WTC11 (cell line): ENCODE results near the gene TMEM14A. TPM values are rescaled to one million over a fixed set of nuclear protein-coding genes. Genes with fewer than 3 reads are reported as not detected.

Experiments used
- ATAC-seq: fragments of 200-7000 bp; cut with Tn5 transposase; 2 replicates; pipeline ENCODE4 v1.10.0; 2021; ENCODE audit warnings: mild to moderate bottlenecking, moderate library complexity
- CTCF ChIA-PET: fragments of 300-600 bp; sonication (Branson Sonifier 250); formaldehyde crosslinking; loops from one replicate; lab custom pipeline; 2021; ENCODE audit warnings: antibody characterized with exemption; lab: Charles Lee
- POLR2A ChIA-PET: fragments of 350-600 bp; sonication (Branson Sonifier 250); formaldehyde crosslinking; loops from one replicate; lab custom pipeline; 2021; ENCODE audit warnings: antibody characterized with exemption; lab: Charles Lee
- DNase-seq: peaks from one replicate; pipeline ENCODE4 v3.0.0; 2021; ENCODE audit warnings: low spot score
- H3K27ac Mint-ChIP-seq: 2 replicates; pipeline ENCODE4 v1.8.0; 2021; ENCODE audit warnings: mixed read lengths
- H3K27me3 Mint-ChIP-seq: 2 replicates; pipeline ENCODE4 v1.8.0; 2021; ENCODE audit warnings: low read depth, mild to moderate bottlenecking, moderate library complexity, mixed read lengths
- H3K36me3 Mint-ChIP-seq: 2 replicates; pipeline ENCODE4 v1.8.0; 2021; ENCODE audit warnings: mixed read lengths
- H3K4me1 Mint-ChIP-seq: 2 replicates; pipeline ENCODE4 v1.8.0; 2022; ENCODE audit warnings: mixed read lengths
- H3K4me3 Mint-ChIP-seq: 2 replicates; pipeline ENCODE4 v1.8.0; 2021; ENCODE audit warnings: mild to moderate bottlenecking, moderate library complexity, mixed read lengths
- H3K9me3 Mint-ChIP-seq: 2 replicates; pipeline ENCODE4 v1.8.0; 2021; ENCODE audit warnings: mixed read lengths
- AR ChIP-seq: fragments of 250-450 bp; sonication (Bioruptor Pico); IDR thresholded peaks from 2 replicates; pipeline ENCODE4 v1.9.0; 2021; ENCODE audit warnings: mild to moderate bottlenecking
- ATF1 ChIP-seq: sonication (generic); formaldehyde crosslinking; IDR thresholded peaks from 2 replicates; pipeline ENCODE4 v1.8.1; 2023; ENCODE audit warnings: mild to moderate bottlenecking, moderate library complexity, missing genetic modification reagents
- CREB1 ChIP-seq: sonication (generic); formaldehyde crosslinking; IDR thresholded peaks from 2 replicates; pipeline ENCODE4 v1.8.0; 2023; ENCODE audit warnings: mild to moderate bottlenecking, missing genetic modification reagents
- CREM ChIP-seq: sonication (generic); formaldehyde crosslinking; IDR thresholded peaks from 2 replicates; pipeline ENCODE4 v1.8.1; 2022; ENCODE audit warnings: mild to moderate bottlenecking, missing genetic modification reagents, moderate library complexity
- E2F1 ChIP-seq: sonication (generic); formaldehyde crosslinking; IDR thresholded peaks from 2 replicates; pipeline ENCODE4 v1.8.0; 2022; ENCODE audit warnings: mild to moderate bottlenecking, missing genetic modification reagents
- FOXJ3 ChIP-seq: sonication (generic); formaldehyde crosslinking; IDR thresholded peaks from 2 replicates; pipeline ENCODE4 v1.9.0; 2021; ENCODE audit warnings: missing genetic modification reagents, mild to moderate bottlenecking, borderline replicate concordance
- GRHL2 ChIP-seq: fragments of 250-450 bp; sonication (Bioruptor Pico); IDR thresholded peaks from 2 replicates; pipeline ENCODE4 v1.8.0; 2022; ENCODE audit warnings: mild to moderate bottlenecking, moderate library complexity; ENCODE audit not compliant: insufficient replicate concordance, severe bottlenecking
- HMGA2 ChIP-seq: fragments of 250-450 bp; sonication (Bioruptor Pico); IDR thresholded peaks from 2 replicates; pipeline ENCODE4 v1.4.0; 2021; ENCODE audit warnings: mild to moderate bottlenecking, moderate library complexity
- JAZF1 ChIP-seq: fragments of 250-450 bp; sonication (Bioruptor Pico); IDR thresholded peaks from 2 replicates; pipeline ENCODE4 v1.9.0; 2021; ENCODE audit warnings: moderate library complexity, mild to moderate bottlenecking, inconsistent platforms
- MLX ChIP-seq: sonication (generic); formaldehyde crosslinking; IDR thresholded peaks from 2 replicates; pipeline ENCODE4 v1.8.1; 2023; ENCODE audit warnings: mild to moderate bottlenecking, missing genetic modification reagents, moderate library complexity
- PREB ChIP-seq: sonication (generic); formaldehyde crosslinking; IDR thresholded peaks from 2 replicates; pipeline ENCODE4 v1.8.1; 2022; ENCODE audit warnings: mild to moderate bottlenecking, missing genetic modification reagents, moderate library complexity, borderline replicate concordance
- RELA ChIP-seq: sonication (generic); formaldehyde crosslinking; IDR thresholded peaks from 2 replicates; pipeline ENCODE4 v1.8.1; 2022; ENCODE audit warnings: missing genetic modification reagents, mild to moderate bottlenecking, borderline replicate concordance
- RORB ChIP-seq: fragments of 250-450 bp; sonication (Bioruptor Pico); IDR thresholded peaks from 2 replicates; pipeline ENCODE4 v1.9.0; 2021; ENCODE audit warnings: mild to moderate bottlenecking
- STAT6 ChIP-seq: sonication (generic); formaldehyde crosslinking; conservative IDR thresholded peaks from 2 replicates; pipeline ENCODE4 v1.8.1; 2023; ENCODE audit warnings: mild to moderate bottlenecking, low read depth, missing genetic modification reagents, moderate library complexity
- TCF7 ChIP-seq: sonication (generic); formaldehyde crosslinking; IDR thresholded peaks from 2 replicates; pipeline ENCODE4 v1.8.0; 2022; ENCODE audit warnings: mild to moderate bottlenecking, low read depth, missing genetic modification reagents, moderate library complexity
- TP53 ChIP-seq: sonication (generic); formaldehyde crosslinking; IDR thresholded peaks from 2 replicates; pipeline ENCODE4 v1.8.1; 2023; ENCODE audit warnings: mild to moderate bottlenecking, missing genetic modification reagents
- ZNF425 ChIP-seq: fragments of 250-450 bp; sonication (Bioruptor Pico); conservative IDR thresholded peaks from 2 replicates; pipeline ENCODE4 v1.9.0; 2021; ENCODE audit warnings: mild to moderate bottlenecking
- ZNF671 ChIP-seq: fragments of 250-450 bp; sonication (Bioruptor Pico); IDR thresholded peaks from 2 replicates; pipeline ENCODE4 v1.8.0; 2021; ENCODE audit warnings: mild to moderate bottlenecking
- total RNA-seq: library from RNA; stranded (reverse); gene quantifications from 3 replicates; pipeline ENCODE4 v1.2.3, GENCODE V29; 2021

Gene TMEM14A
- total RNA-seq, 1 experiment from 2014 or later, result 8.7 TPM

- no peak overlapping the region for H3K27ac Mint-ChIP-seq
These were observed 65.2 kb downstream of the TMEM14A start for GRCh38 chr6:52736145-52736544.

More at GRCh38 chr6:52736145-52736544, 65.2 kb downstream of the TMEM14A start:
- ATAC-seq, result peak; percentile 51
- Mint-ChIP-seq H3K36me3 (peaks cover 11% of the 10 kb centered on the region), H3K27me3 (no peaks in the 10 kb centered on the region), H3K9me3 (peaks cover 23% of the 10 kb centered on the region), H3K4me3 (no peak overlapping the region), H3K4me1 (peaks cover 41% of the 10 kb centered on the region)
- no peak for TF ChIP-seq MLX (CRISPR knock-in tag)
- no peak for TF ChIP-seq RORB (CRISPR knock-in tag)
- no peak for TF ChIP-seq CREB1
- TF ChIP-seq RELA (CRISPR knock-in tag), result no peak
- TF ChIP-seq TP53, result no peak
- TF ChIP-seq ZNF425 (CRISPR knock-in tag), result no peak
- no peak for TF ChIP-seq CREM (CRISPR knock-in tag)
- TF ChIP-seq JAZF1 (CRISPR knock-in tag), result no peak
- no peak for TF ChIP-seq HMGA2 (CRISPR knock-in tag)
- no peak for TF ChIP-seq PREB (CRISPR knock-in tag)
- TF ChIP-seq TCF7, result no peak
- no peak for TF ChIP-seq FOXJ3
- no peak for TF ChIP-seq E2F1 (CRISPR knock-in tag)
- no peak for TF ChIP-seq ZNF671 (CRISPR knock-in tag)
- no peak for TF ChIP-seq STAT6 (CRISPR knock-in tag)
- no peak for TF ChIP-seq ATF1 (CRISPR knock-in tag)
- TF ChIP-seq GRHL2, result no peak
- no peak for TF ChIP-seq AR (CRISPR knock-in tag)
- ChIA-PET POLR2A (no interaction called here), CTCF (interaction anchor here (0.8 kb wide), 1 partner anchor 11 kb away, joined by 4 read pairs; no protein-coding TSS in a partner anchor)
- no peak for DNase-seq

Other genes with a start within 250 kb of the TMEM14A start
- gene TRAM2, start 94.1 kb upstream of the TMEM14A start, total RNA-seq, result 13.4 to 14.4 TPM (median 13.5 TPM) in 3 replicates
- 0.14 TPM in 1 of 3 replicates, not detected in the others for gene GSTA2, start 92.4 kb downstream of the TMEM14A start, total RNA-seq
- gene GSTA1, start 132.7 kb downstream of the TMEM14A start, total RNA-seq, result 0.48 to 0.90 TPM (median 0.89 TPM) in 3 replicates
- not detected in 3 replicates for gene GSTA5, start 169.7 kb downstream of the TMEM14A start, total RNA-seq
- gene GSTA3, start 238.6 kb downstream of the TMEM14A start, total RNA-seq, result not detected in 3 replicates